MCF 10A (cell line): ENCODE measurements around the gene LMX1B. TPM values are rescaled to one million over a fixed set of nuclear protein-coding genes. Genes with fewer than 3 reads are reported as not detected.

Experiments
- BruUV-seq: library from RNA; stranded (reverse); fragments of 400-500 nt; replicated peaks from 2 replicates; lab custom pipeline; 2021; lab: Mats Ljungman, UMichigan
- CTCF ChIA-PET: fragments of 300-600 bp; sonication (Branson Sonifier 250); formaldehyde crosslinking; extraction: SDS; loops from one replicate; lab custom pipeline; 2021; ENCODE audit warnings: antibody characterized with exemption, inconsistent platforms; lab: Yijun Ruan, JAX
- POLR2A ChIA-PET: fragments of 300-600, 350-650 bp; sonication (Branson Sonifier 250); formaldehyde crosslinking; extraction: SDS; loops from one replicate; lab custom pipeline; 2020; ENCODE audit warnings: antibody characterized with exemption, inconsistent platforms; lab: Yijun Ruan, JAX
- DNase-seq: peaks from one replicate; pipeline ENCODE4 v3.0.0-alpha.2; 2018; ENCODE audit not compliant: unreplicated experiment
- H3K27ac Mint-ChIP-seq: one replicate; pipeline ENCODE4 v1.8.0; 2022; ENCODE audit warnings: mild to moderate bottlenecking, low read depth, mixed read lengths; ENCODE audit not compliant: unreplicated experiment
- H3K27me3 Mint-ChIP-seq: one replicate; pipeline ENCODE4 v1.8.0; 2022; ENCODE audit warnings: mixed read lengths; ENCODE audit not compliant: insufficient read depth, unreplicated experiment
- H3K36me3 Mint-ChIP-seq: one replicate; pipeline ENCODE4 v1.8.0; 2022; ENCODE audit warnings: mild to moderate bottlenecking, moderate library complexity, mixed read lengths; ENCODE audit not compliant: insufficient read depth, unreplicated experiment
- H3K4me1 Mint-ChIP-seq: one replicate; pipeline ENCODE4 v1.8.0; 2022; ENCODE audit warnings: mixed read lengths; ENCODE audit not compliant: insufficient read depth, unreplicated experiment
- H3K4me3 Mint-ChIP-seq: one replicate; pipeline ENCODE4 v1.8.0; 2022; ENCODE audit warnings: mild to moderate bottlenecking, moderate library complexity, mixed read lengths; ENCODE audit not compliant: unreplicated experiment
- H3K9me3 Mint-ChIP-seq: one replicate; pipeline ENCODE4 v1.8.0; 2022; ENCODE audit warnings: mixed read lengths; ENCODE audit not compliant: unreplicated experiment
- CTCF ChIP-seq: fragments of 200-600 bp; IDR thresholded peaks from one replicate; pipeline ENCODE4 v1.8.0; 2022; ENCODE audit warnings: antibody characterized with exemption, mild to moderate bottlenecking; ENCODE audit not compliant: unreplicated experiment
- intact Hi-C: fragments of 100-400 bp; cut with micrococcal nuclease; formaldehyde crosslinking; loops from 2 replicates; pipeline ENCODE4 v1.14.1; 2022
- total RNA-seq: library from RNA; stranded (reverse); gene quantifications from 2 replicates; pipeline ENCODE4 v1.2.3, GENCODE V29; 2022

Gene LMX1B
- total RNA-seq, 1 experiment from 2014 or later = 3.4 TPM

GRCh38 chr9:126616521-126616976 lies 2.8 kb downstream of the LMX1B start:
- POLR2A ChIA-PET = interaction anchor here (0.7 to 2.6 kb wide), 7 partner anchors 11 to 189 kb away, joined by 3 to 20 read pairs (median 3); partner anchors contain the start of gene ZBTB43
- no peaks in the 10 kb centered on the region for H3K36me3 Mint-ChIP-seq
- BruUV-seq = no TSS peak
- DNase-seq = no peak
- TF ChIP-seq CTCF = no peak
- no peak overlapping the region for H3K27ac Mint-ChIP-seq
- peak overlapping the region; percentile 29 for H3K4me3 Mint-ChIP-seq
- CTCF ChIA-PET = interaction anchor here (0.5 to 1.8 kb wide), 7 partner anchors 14 to 186 kb away, joined by 3 to 7 read pairs (median 3); no protein-coding TSS in a partner anchor
- peaks cover 6% of the 10 kb centered on the region for H3K4me1 Mint-ChIP-seq
- H3K9me3 Mint-ChIP-seq = no peaks in the 10 kb centered on the region
- intact Hi-C loops = no loop called here
- H3K27me3 Mint-ChIP-seq = peaks cover 14% of the 10 kb centered on the region

GRCh38 chr9:126617003-126617822 lies 3.5 kb downstream of the LMX1B start:
- H3K36me3 Mint-ChIP-seq = peaks cover 3% of the 10 kb centered on the region
- H3K9me3 Mint-ChIP-seq = no peaks in the 10 kb centered on the region
- no peak overlapping the region for H3K27ac Mint-ChIP-seq
- H3K4me3 Mint-ChIP-seq = peak overlapping the region; percentile 12
- no peak for TF ChIP-seq CTCF
- intact Hi-C loops = no loop called here
- peaks cover 14% of the 10 kb centered on the region for H3K27me3 Mint-ChIP-seq
- H3K4me1 Mint-ChIP-seq = no peaks in the 10 kb centered on the region
- no peak for DNase-seq
- no TSS peak for BruUV-seq
- ChIA-PET POLR2A (interaction anchor here (0.7 to 2.6 kb wide), 5 partner anchors 11 to 189 kb away, joined by 3 to 20 read pairs (median 6); partner anchors contain the start of gene ZBTB43), CTCF (interaction anchor here (0.6 to 1.8 kb wide), 5 partner anchors 59 to 165 kb away, joined by 3 to 7 read pairs (median 4); no protein-coding TSS in a partner anchor)

GRCh38 chr9:126617823-126618165 lies 4.1 kb downstream of the LMX1B start:
- no peak overlapping the region for H3K27ac Mint-ChIP-seq
- DNase-seq = no peak
- TF ChIP-seq CTCF = no peak
- intact Hi-C loops = no loop called here
- H3K27me3 Mint-ChIP-seq = peaks cover 14% of the 10 kb centered on the region
- H3K36me3 Mint-ChIP-seq = peaks cover 6% of the 10 kb centered on the region
- CTCF ChIA-PET = interaction anchor here (1.5 to 1.8 kb wide), 2 partner anchors 86 to 88 kb away, joined by 4 to 7 read pairs; no protein-coding TSS in a partner anchor
- no peaks in the 10 kb centered on the region for H3K9me3 Mint-ChIP-seq
- BruUV-seq = no TSS peak
- H3K4me3 Mint-ChIP-seq = no peak overlapping the region
- POLR2A ChIA-PET = interaction anchor here (1.4 to 2.6 kb wide), 3 partner anchors 87 to 188 kb away, joined by 6 to 20 read pairs (median 9); partner anchors contain the start of gene ZBTB43
- H3K4me1 Mint-ChIP-seq = no peaks in the 10 kb centered on the region

DNA sequence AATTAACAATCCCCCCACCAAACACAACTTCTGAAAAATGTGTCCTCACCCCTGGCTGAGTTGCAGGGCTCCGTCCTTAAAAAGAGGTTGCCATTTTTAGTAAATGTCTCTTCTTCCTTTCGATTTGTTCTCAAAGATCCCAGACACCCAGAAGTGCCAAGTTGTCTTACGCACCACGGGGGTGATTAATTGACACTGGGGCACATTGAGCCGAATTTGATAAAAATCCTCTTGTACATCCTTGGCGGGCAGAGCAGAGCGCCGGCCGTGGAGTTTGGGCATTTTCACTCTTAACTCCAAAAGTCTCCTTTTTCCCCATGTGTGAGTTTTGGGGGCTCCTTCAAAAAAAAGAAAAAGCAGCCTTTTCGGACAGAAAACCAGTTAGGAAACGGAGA lies 4.5 kb downstream of the LMX1B start:
- DNase-seq = no peak
- Mint-ChIP-seq H3K27ac (no peak overlapping the region), H3K4me3 (no peak overlapping the region), H3K4me1 (no peaks in the 10 kb centered on the region), H3K27me3 (peaks cover 14% of the 10 kb centered on the region), H3K36me3 (peaks cover 6% of the 10 kb centered on the region), H3K9me3 (no peaks in the 10 kb centered on the region)
- POLR2A ChIA-PET = interaction anchor here (1.4 to 2.5 kb wide), 2 partner anchors 170 to 188 kb away, joined by 6 to 20 read pairs; partner anchors contain the start of gene ZBTB43
- intact Hi-C loops = no loop called here
- TF ChIP-seq CTCF = no peak
- CTCF ChIA-PET = interaction anchor here (0.7 to 1.8 kb wide), 3 partner anchors 88 to 1210 kb away, joined by 3 to 7 read pairs (median 3); no protein-coding TSS in a partner anchor
- BruUV-seq = no TSS peak
